Erythroblast (primary cell): ENCODE measurements around the gene MRPS18A.

Experiments
- GATA1 ChIP-seq: IDR thresholded peaks from 2 replicates; pipeline ENCODE4 v1.6.1; 2011; ENCODE audit warnings: low read depth, mild to moderate bottlenecking, control low read depth, low read length, moderate library complexity
- POLR2A ChIP-seq: IDR thresholded peaks from 2 replicates; pipeline ENCODE4 v1.6.1; 2011; ENCODE audit warnings: mild to moderate bottlenecking, low read length

GRCh38 chr6:43727634-43728033, 40.0 kb upstream of the MRPS18A start:
- TF ChIP-seq POLR2A (no peak), GATA1 (no peak)
